CD8-positive, alpha-beta memory T cell (primary cell): ENCODE measurements around the gene MAP3K15. TPM values are rescaled to one million over a fixed set of nuclear protein-coding genes. Genes with fewer than 3 reads are reported as not detected.

Experiments used
- CTCF ChIA-PET: fragments of 350-600 bp; sonication (Branson Sonifier 250); formaldehyde crosslinking; loops from one replicate; lab custom pipeline; 2021; ENCODE audit warnings: antibody characterized with exemption; lab: Charles Lee
- POLR2A ChIA-PET: fragments of 350-600 bp; sonication (Branson Sonifier 250); formaldehyde crosslinking; loops from one replicate; lab custom pipeline; 2021; ENCODE audit warnings: antibody characterized with exemption; lab: Charles Lee
- DNase-seq, 5 donors: peaks; one replicate each; pipeline versions ENCODE4 v3.0.0 to v3.0.0-alpha.2; 2020 to 2022; ENCODE audit warnings: mixed read lengths in 1 of 5
- H3K27ac ChIP-seq: one replicate; pipeline ENCODE4 v1.7.0; 2013; ENCODE audit warnings: low read depth, mild to moderate bottlenecking, low read length, moderate library complexity
- H3K27me3 ChIP-seq: 2 replicates; pipeline ENCODE4 v1.7.0; 2013; ENCODE audit warnings: low read length, mild to moderate bottlenecking; ENCODE audit not compliant: insufficient read depth, poor library complexity, severe bottlenecking
- H3K36me3 ChIP-seq: 2 replicates; pipeline ENCODE4 v1.7.0; 2013; ENCODE audit warnings: mild to moderate bottlenecking, low read length, moderate library complexity; ENCODE audit not compliant: insufficient read depth
- H3K4me1 ChIP-seq: 2 replicates; pipeline ENCODE4 v1.7.0; 2013; ENCODE audit warnings: mild to moderate bottlenecking, low read length, moderate library complexity; ENCODE audit not compliant: insufficient read depth
- H3K4me3 ChIP-seq: 2 replicates; pipeline ENCODE4 v1.7.0; 2013; ENCODE audit warnings: mild to moderate bottlenecking, low read length
- H3K9me3 ChIP-seq: 2 replicates; pipeline ENCODE4 v1.7.0; 2013; ENCODE audit warnings: mild to moderate bottlenecking, low read length
- H3K27ac Mint-ChIP-seq, 8 donors: one replicate each; pipeline ENCODE4 v1.8.0; 2020 to 2021; ENCODE audit warnings: mixed read lengths in 8 of 8, mild to moderate bottlenecking in 6 of 8, inconsistent platforms in 3 of 8, moderate library complexity in 3 of 8
- H3K27me3 Mint-ChIP-seq, 2 donors: one replicate each; pipeline ENCODE4 v1.8.0; 2020 to 2021; ENCODE audit warnings: mixed read lengths in 2 of 2, mild to moderate bottlenecking in 1 of 2, moderate library complexity in 1 of 2
- H3K36me3 Mint-ChIP-seq, 3 donors: one replicate each; pipeline ENCODE4 v1.8.0; 2020 to 2021; ENCODE audit warnings: mixed read lengths in 3 of 3, inconsistent platforms in 1 of 3, mild to moderate bottlenecking in 1 of 3
- H3K4me1 Mint-ChIP-seq, 3 donors: one replicate each; pipeline ENCODE4 v1.8.0; 2020 to 2021; ENCODE audit warnings: mixed read lengths in 3 of 3, inconsistent platforms in 1 of 3, mild to moderate bottlenecking in 1 of 3
- H3K4me3 Mint-ChIP-seq, 7 donors: one replicate each; pipeline ENCODE4 v1.8.0; 2020 to 2021; ENCODE audit warnings: mixed read lengths in 7 of 7, mild to moderate bottlenecking in 6 of 7, moderate library complexity in 4 of 7, inconsistent platforms in 2 of 7
- H3K9me3 Mint-ChIP-seq, 5 donors: one replicate each; pipeline ENCODE4 v1.8.0; 2020 to 2022; ENCODE audit warnings: mixed read lengths in 5 of 5, mild to moderate bottlenecking in 3 of 5, moderate library complexity in 2 of 5, inconsistent platforms in 1 of 5
- polyA plus RNA-seq: library from polyadenylated mRNA; unstranded; fragments of 300-500 nt; fragmentation: Illumina TruSeq; gene quantifications from one replicate; pipeline ENCODE4 v1.2.3, GENCODE V29; 2021
- total RNA-seq, 2 experiments: library from RNA; stranded (reverse); gene quantifications; one replicate each; pipeline ENCODE4 v1.2.3, GENCODE V29; 2021

The MAP3K15 gene
- total and polyA plus RNA-seq, 3 experiments from 2014 or later = 0.13 to 0.28 TPM; not detected in 1

- peaks cover 4 to 8% (median 6%) of the 10 kb centered on the region in 5 donors for H3K9me3 Mint-ChIP-seq
- H3K4me3 Mint-ChIP-seq = peak overlapping the region in 2 of 7 donors; percentile 12 to 64
- peak overlapping the region in 1 of 8 donors; percentile 24 for H3K27ac Mint-ChIP-seq
- peaks cover 0 to 1% (median 0%) of the 10 kb centered on the region in 3 donors for H3K4me1 Mint-ChIP-seq
- DNase-seq = peak in 2 of 5 donors; percentile 12 to 20
- Histone ChIP-seq H3K4me3 (no peak overlapping the region), H3K9me3 (no peaks in the 10 kb centered on the region), H3K27ac (no peak overlapping the region), H3K4me1 (no peaks in the 10 kb centered on the region), H3K36me3 (no peaks in the 10 kb centered on the region), H3K27me3 (no peaks in the 10 kb centered on the region)
- POLR2A ChIA-PET = no interaction called here
- H3K36me3 Mint-ChIP-seq = no peaks in the 10 kb centered on the region
- peaks cover 5% of the 10 kb centered on the region in 2 donors for H3K27me3 Mint-ChIP-seq
- CTCF ChIA-PET = interaction anchor here (1.3 to 2.9 kb wide), 4 partner anchors 910 to 949 kb away, joined by 6 to 11 read pairs (median 7); partner anchors contain the start of gene CDKL5
Measured at GRCh38 chrX:19334945-19335626, 180.2 kb downstream of the MAP3K15 start.

- CTCF ChIA-PET = interaction anchor here (1.4 to 2.9 kb wide), 4 partner anchors 11 to 955 kb away, joined by 3 to 11 read pairs (median 4); no protein-coding TSS in a partner anchor
- H3K36me3 ChIP-seq = no peaks in the 10 kb centered on the region
- peaks cover 0 to 1% (median 0%) of the 10 kb centered on the region in 3 donors for H3K4me1 Mint-ChIP-seq
- peaks cover 4 to 8% (median 6%) of the 10 kb centered on the region in 5 donors for H3K9me3 Mint-ChIP-seq
- no peak overlapping the region for H3K4me3 ChIP-seq
- no peak overlapping the region for H3K27ac Mint-ChIP-seq
- POLR2A ChIA-PET = no interaction called here
- H3K4me3 Mint-ChIP-seq = no peak overlapping the region
- H3K27me3 Mint-ChIP-seq = peaks cover 2 to 3% of the 10 kb centered on the region in 2 donors
- no peaks in the 10 kb centered on the region for H3K36me3 Mint-ChIP-seq
- H3K4me1 ChIP-seq = no peaks in the 10 kb centered on the region
- H3K9me3 ChIP-seq = no peaks in the 10 kb centered on the region
- no peak for DNase-seq
- no peak overlapping the region for H3K27ac ChIP-seq
- H3K27me3 ChIP-seq = no peaks in the 10 kb centered on the region
Measured at GRCh38 chrX:19332983-19333382, 182.3 kb downstream of the MAP3K15 start.

GRCh38 chrX:19331831-19332230 lies 183.5 kb downstream of the MAP3K15 start:
- peaks cover 3 to 5% of the 10 kb centered on the region in 2 donors for H3K27me3 Mint-ChIP-seq
- ChIA-PET CTCF (interaction anchor here (1.4 to 2.9 kb wide), 2 partner anchors 10 to 942 kb away, joined by 3 to 11 read pairs; no protein-coding TSS in a partner anchor), POLR2A (no interaction called here)

DNA sequence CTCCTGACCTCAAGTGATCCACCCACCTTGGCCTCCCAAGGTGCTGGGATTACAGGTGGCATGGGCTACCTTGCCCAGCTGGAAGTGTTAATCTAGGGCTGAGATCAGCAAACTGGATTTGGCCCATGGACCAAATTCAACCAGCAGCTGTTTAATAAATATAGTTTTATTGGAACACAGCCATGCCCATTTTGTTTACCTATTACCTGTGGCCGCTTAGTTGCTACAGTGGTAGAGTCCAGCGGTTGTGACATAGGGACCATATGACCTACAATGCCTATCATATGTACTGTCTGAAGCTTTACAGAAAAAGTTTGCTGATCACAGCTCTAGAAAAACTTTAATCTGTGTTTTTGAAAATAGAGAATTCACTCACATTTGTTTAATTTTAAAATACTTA lies 188.7 kb downstream of the MAP3K15 start:
- no peak for DNase-seq
- CTCF ChIA-PET = no interaction called here
- Mint-ChIP-seq H3K27me3 (peaks cover 3 to 5% of the 10 kb centered on the region in 2 donors), H3K9me3 (no peaks in the 10 kb centered on the region), H3K36me3 (no peaks in the 10 kb centered on the region), H3K4me3 (no peak overlapping the region), H3K4me1 (no peaks in the 10 kb centered on the region), H3K27ac (no peak overlapping the region)
- POLR2A ChIA-PET = no interaction called here
- Histone ChIP-seq H3K27me3 (no peaks in the 10 kb centered on the region), H3K4me1 (no peaks in the 10 kb centered on the region), H3K27ac (no peak overlapping the region), H3K4me3 (no peak overlapping the region), H3K9me3 (no peaks in the 10 kb centered on the region), H3K36me3 (no peaks in the 10 kb centered on the region)

More at GRCh38 chrX:19331831-19332230, 183.5 kb downstream of the MAP3K15 start:
- Mint-ChIP-seq H3K9me3 (peaks cover 4 to 8% (median 6%) of the 10 kb centered on the region in 5 donors), H3K36me3 (no peaks in the 10 kb centered on the region), H3K4me1 (peaks cover 0 to 1% (median 0%) of the 10 kb centered on the region in 3 donors), H3K27ac (no peak overlapping the region), H3K4me3 (no peak overlapping the region)
- no peak overlapping the region for H3K27ac ChIP-seq
- H3K9me3 ChIP-seq = no peaks in the 10 kb centered on the region
- no peak for DNase-seq
- no peaks in the 10 kb centered on the region for H3K27me3 ChIP-seq
- H3K4me3 ChIP-seq = no peak overlapping the region
- H3K36me3 ChIP-seq = no peaks in the 10 kb centered on the region
- no peaks in the 10 kb centered on the region for H3K4me1 ChIP-seq

Other genes with a start within 250 kb of the MAP3K15 start
- gene PDHA1, start 171.6 kb downstream of the MAP3K15 start, total RNA-seq = 100 to 1,000 TPM; 251 to 265 TPM
- 81.6 TPM for gene PDHA1, start 171.6 kb downstream of the MAP3K15 start, polyA plus RNA-seq